GM23338 (cell line): Measurements from ENCODE around the gene CDK10.
"Not testable (repeated sequence)": the region's sequence is repeated elsewhere in the genome, so short reads cannot be mapped to it uniquely, and the experiment has no call there.

Experiments used
- CTCF ChIP-seq, 2 experiments: fragments of 200-600 bp in 1 of 2; sonication (generic) in 1 of 2; conservative IDR thresholded peaks; 2 replicates each; pipeline versions ENCODE4 v1.5.1 to v1.6.1; 2016 to 2017; ENCODE audit warnings: antibody characterized with exemption in 2 of 2, low read depth in 2 of 2, mild to moderate bottlenecking in 2 of 2, moderate library complexity in 1 of 2
- POLR2AphosphoS5 ChIP-seq: IDR thresholded peaks from 2 replicates; pipeline ENCODE4 v1.6.1; 2016; ENCODE audit warnings: antibody characterized with exemption, low read depth
- REST ChIP-seq: IDR thresholded peaks from one replicate; pipeline ENCODE4 v1.6.1; 2018; ENCODE audit warnings: antibody characterized with exemption; ENCODE audit not compliant: unreplicated experiment

- TF ChIP-seq CTCF (conservative IDR thresholded peaks at IDR 0.05; ENCODE audit: low read depth in 2 of 2); REST; POLR2AphosphoS5: not testable (repeated sequence)
Observed at GRCh38 chr16:89671565-89671964, 14.9 kb upstream of the CDK10 start.
